GM23338 (cell line): Measurements from ENCODE around the gene CPSF4. TPM values are rescaled to one million over a fixed set of nuclear protein-coding genes. Genes with fewer than 3 reads are reported as not detected.
A peak's percentile ranks its signal among the peaks of the same experiment; 100 is the strongest.

Experiments used
- ATAC-seq: fragments of 200-7000 bp; cut with Tn5 transposase; 3 replicates; pipeline ENCODE4 v1.9.1; 2020
- DNase-seq: peaks from one replicate; pipeline ENCODE4 v3.0.0-alpha.2; 2015; ENCODE audit warnings: low spot score
- H2AFZ ChIP-seq: fragments of 200-600 bp; sonication (generic); 2 replicates; pipeline ENCODE4 v1.8.0; 2016; ENCODE audit warnings: antibody characterized with exemption, mild to moderate bottlenecking, moderate library complexity
- H3F3A ChIP-seq: fragments of 200-600 bp; sonication (generic); replicated peaks from 2 replicates; pipeline ENCODE4 v1.8.0; 2017; ENCODE audit warnings: antibody characterized with exemption, mixed run types, low read depth
- H3K27ac ChIP-seq: fragments of 200-600 bp; sonication (generic); 2 replicates; pipeline ENCODE4 v1.6.1; 2016; ENCODE audit warnings: low read depth
- H3K27me3 ChIP-seq: fragments of 200-600 bp; sonication (generic); 2 replicates; pipeline ENCODE4 v1.8.0; 2016; ENCODE audit warnings: mild to moderate bottlenecking, mixed run types, moderate library complexity; ENCODE audit not compliant: insufficient read depth
- H3K36me3 ChIP-seq: fragments of 200-600 bp; sonication (generic); 2 replicates; pipeline ENCODE4 v1.8.0; 2016; ENCODE audit warnings: mild to moderate bottlenecking; ENCODE audit not compliant: insufficient read depth
- H3K4me1 ChIP-seq: fragments of 200-600 bp; sonication (generic); 2 replicates; pipeline ENCODE4 v1.8.0; 2016; ENCODE audit warnings: mild to moderate bottlenecking, moderate library complexity; ENCODE audit not compliant: insufficient read depth
- H3K4me2 ChIP-seq: fragments of 200-600 bp; sonication (generic); 2 replicates; pipeline ENCODE4 v1.7.1; 2017; ENCODE audit warnings: mixed run types
- H3K4me3 ChIP-seq: fragments of 200-600 bp; sonication (generic); 2 replicates; pipeline ENCODE4 v1.6.1; 2016; ENCODE audit warnings: mixed run types
- H3K79me2 ChIP-seq: fragments of 200-600 bp; sonication (generic); replicated peaks from 2 replicates; pipeline ENCODE4 v1.8.0; 2017; ENCODE audit warnings: mild to moderate bottlenecking; ENCODE audit not compliant: insufficient read depth
- H3K9me2 ChIP-seq: fragments of 200-600 bp; sonication (generic); 2 replicates; pipeline ENCODE4 v1.8.0; 2017; ENCODE audit not compliant: insufficient read depth
- H4K20me1 ChIP-seq: fragments of 200-600 bp; sonication (generic); replicated peaks from 2 replicates; pipeline ENCODE4 v1.8.0; 2017; ENCODE audit warnings: mild to moderate bottlenecking; ENCODE audit not compliant: insufficient read depth
- H3K27ac Mint-ChIP-seq: 2 replicates; pipeline ENCODE4 v1.8.0; 2020; ENCODE audit warnings: inconsistent platforms, mild to moderate bottlenecking, moderate library complexity, mixed read lengths
- H3K27me3 Mint-ChIP-seq: 3 replicates; pipeline ENCODE4 v1.8.0; 2022; ENCODE audit warnings: low read depth, mild to moderate bottlenecking, moderate library complexity, mixed read lengths, inconsistent platforms; ENCODE audit not compliant: insufficient read depth, poor library complexity
- H3K36me3 Mint-ChIP-seq: 3 replicates; pipeline ENCODE4 v1.8.0; 2021; ENCODE audit warnings: low read depth, mild to moderate bottlenecking, inconsistent platforms, moderate library complexity, mixed read lengths
- H3K4me1 Mint-ChIP-seq: 3 replicates; pipeline ENCODE4 v1.8.0; 2020; ENCODE audit warnings: mild to moderate bottlenecking, inconsistent platforms, mixed read lengths
- H3K4me3 Mint-ChIP-seq: 3 replicates; pipeline ENCODE4 v1.8.0; 2021; ENCODE audit warnings: moderate library complexity, mild to moderate bottlenecking, inconsistent platforms, mixed read lengths
- H3K9me3 Mint-ChIP-seq: 3 replicates; pipeline ENCODE4 v1.8.0; 2020; ENCODE audit warnings: moderate library complexity, mild to moderate bottlenecking, inconsistent platforms, mixed read lengths
- CREB1 ChIP-seq: fragments of 250-450 bp; sonication (Bioruptor Pico); IDR thresholded peaks from 2 replicates; pipeline ENCODE4 v1.5.0; 2020; ENCODE audit warnings: low read depth, mild to moderate bottlenecking, moderate library complexity
- ETS1 ChIP-seq: IDR thresholded peaks from 2 replicates; pipeline ENCODE4 v1.6.1; 2016; ENCODE audit warnings: antibody characterized with exemption
- EZH2 ChIP-seq: fragments of 200-600 bp; sonication (generic); IDR thresholded peaks from one replicate; pipeline ENCODE4 v1.8.0; 2017; ENCODE audit warnings: antibody characterized with exemption, mild to moderate bottlenecking, low read depth; ENCODE audit not compliant: unreplicated experiment
- EZH2phosphoT487 ChIP-seq: fragments of 200-600 bp; sonication (generic); IDR thresholded peaks from one replicate; pipeline ENCODE4 v1.8.1; 2018; ENCODE audit warnings: antibody characterized with exemption; ENCODE audit not compliant: unreplicated experiment
- JUNB ChIP-seq: IDR thresholded peaks from one replicate; pipeline ENCODE4 v1.6.1; 2016; ENCODE audit warnings: antibody characterized with exemption; ENCODE audit not compliant: unreplicated experiment
- NANOG ChIP-seq: IDR thresholded peaks from 2 replicates; pipeline ENCODE4 v1.6.1; 2016; ENCODE audit warnings: antibody characterized with exemption, borderline replicate concordance
- POLR2AphosphoS5 ChIP-seq: IDR thresholded peaks from 2 replicates; pipeline ENCODE4 v1.6.1; 2016; ENCODE audit warnings: antibody characterized with exemption, low read depth
- STAT1 ChIP-seq: IDR thresholded peaks from one replicate; pipeline ENCODE4 v1.6.1; 2016; ENCODE audit warnings: antibody characterized with exemption; ENCODE audit not compliant: unreplicated experiment
- ZNF114 ChIP-seq: fragments of 250-450 bp; sonication (Bioruptor Pico); IDR thresholded peaks from 2 replicates; pipeline ENCODE4 v1.5.0; 2020; ENCODE audit warnings: mild to moderate bottlenecking, moderate library complexity
- ZNF331 ChIP-seq: fragments of 250-450 bp; sonication (Bioruptor Pico); IDR thresholded peaks from 2 replicates; pipeline ENCODE4 v1.5.0; 2020; ENCODE audit warnings: low read depth, mild to moderate bottlenecking, moderate library complexity
- ZNF462 ChIP-seq: fragments of 250-450 bp; sonication (Bioruptor Pico); IDR thresholded peaks from 2 replicates; pipeline ENCODE4 v1.5.0; 2020; ENCODE audit warnings: mild to moderate bottlenecking, moderate library complexity
- polyA plus RNA-seq: library from polyadenylated mRNA; unstranded; fragments of >200 nt; fragmentation: Nextera tagmentation; extraction: Ambion mirVana; gene quantifications from 2 replicates; pipeline ENCODE4 v1.2.1, GENCODE V29; 2016
- total RNA-seq: library from RNA; depleted of rRNA; stranded (reverse); fragments of >200 nt; shearing (Covaris generic); gene quantifications from 2 replicates; pipeline ENCODE4 v1.2.3, GENCODE V29; 2014
- TF ChIP-seq, protein P1 (sequence below), 2 experiments: fragments of 200-600 bp in 1 of 2; sonication (generic) in 1 of 2; conservative IDR thresholded peaks; 2 replicates each; pipeline versions ENCODE4 v1.5.1 to v1.6.1; 2016 to 2017; ENCODE audit warnings: antibody characterized with exemption in 2 of 2, low read depth in 2 of 2, mild to moderate bottlenecking in 2 of 2, moderate library complexity in 1 of 2
- TF ChIP-seq, protein P2 (sequence below): IDR thresholded peaks from one replicate; pipeline ENCODE4 v1.6.1; 2018; ENCODE audit warnings: antibody characterized with exemption; ENCODE audit not compliant: unreplicated experiment

The CPSF4 gene
- total and polyA plus RNA-seq, 2 experiments from 2014 or later: 34.3 to 93.2 TPM

- Histone ChIP-seq H3K4me1 (peaks cover 21% of the 10 kb centered on the region), H3K27me3 (no peaks in the 10 kb centered on the region), H3K27ac (peak overlapping the region; percentile 69; the same call in 1 of the 2 replicates), H3K4me2 (peak overlapping the region; percentile 90), H3K36me3 (peaks cover 39% of the 10 kb centered on the region), H2AFZ (no peak overlapping the region), H3K9me2 (no peaks in the 10 kb centered on the region), H3F3A (peaks cover 39% of the 10 kb centered on the region), H3K4me3 (peak overlapping the region; percentile 88), H4K20me1 (peaks cover 54% of the 10 kb centered on the region), H3K79me2 (peaks cover 61% of the 10 kb centered on the region)
- peaks cover 6% of the 10 kb centered on the region for H3K27me3 Mint-ChIP-seq
- peaks cover 21% of the 10 kb centered on the region for H3K4me1 Mint-ChIP-seq
- no peak overlapping the region for H3K27ac Mint-ChIP-seq
- H3K4me3 Mint-ChIP-seq: peak overlapping the region; percentile 95
- H3K9me3 Mint-ChIP-seq: no peaks in the 10 kb centered on the region; the same call in 2 of the 3 replicates
- TF ChIP-seq ZNF331 (CRISPR knock-in tag) (no peak), JUNB (no peak), EZH2 (no peak), ZNF462 (no peak), EZH2phosphoT487 (no peak), NANOG (no peak), STAT1 (no peak), ETS1 (no peak), CREB1 (CRISPR knock-in tag) (no peak), ZNF114 (CRISPR knock-in tag) (no peak), POLR2AphosphoS5 (no peak)
- TF ChIP-seq, protein P1, sequence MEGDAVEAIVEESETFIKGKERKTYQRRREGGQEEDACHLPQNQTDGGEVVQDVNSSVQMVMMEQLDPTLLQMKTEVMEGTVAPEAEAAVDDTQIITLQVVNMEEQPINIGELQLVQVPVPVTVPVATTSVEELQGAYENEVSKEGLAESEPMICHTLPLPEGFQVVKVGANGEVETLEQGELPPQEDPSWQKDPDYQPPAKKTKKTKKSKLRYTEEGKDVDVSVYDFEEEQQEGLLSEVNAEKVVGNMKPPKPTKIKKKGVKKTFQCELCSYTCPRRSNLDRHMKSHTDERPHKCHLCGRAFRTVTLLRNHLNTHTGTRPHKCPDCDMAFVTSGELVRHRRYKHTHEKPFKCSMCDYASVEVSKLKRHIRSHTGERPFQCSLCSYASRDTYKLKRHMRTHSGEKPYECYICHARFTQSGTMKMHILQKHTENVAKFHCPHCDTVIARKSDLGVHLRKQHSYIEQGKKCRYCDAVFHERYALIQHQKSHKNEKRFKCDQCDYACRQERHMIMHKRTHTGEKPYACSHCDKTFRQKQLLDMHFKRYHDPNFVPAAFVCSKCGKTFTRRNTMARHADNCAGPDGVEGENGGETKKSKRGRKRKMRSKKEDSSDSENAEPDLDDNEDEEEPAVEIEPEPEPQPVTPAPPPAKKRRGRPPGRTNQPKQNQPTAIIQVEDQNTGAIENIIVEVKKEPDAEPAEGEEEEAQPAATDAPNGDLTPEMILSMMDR (conservative IDR thresholded peaks at IDR 0.05; ENCODE audit: low read depth in 2 of 2): no peak
- TF ChIP-seq, protein P2, sequence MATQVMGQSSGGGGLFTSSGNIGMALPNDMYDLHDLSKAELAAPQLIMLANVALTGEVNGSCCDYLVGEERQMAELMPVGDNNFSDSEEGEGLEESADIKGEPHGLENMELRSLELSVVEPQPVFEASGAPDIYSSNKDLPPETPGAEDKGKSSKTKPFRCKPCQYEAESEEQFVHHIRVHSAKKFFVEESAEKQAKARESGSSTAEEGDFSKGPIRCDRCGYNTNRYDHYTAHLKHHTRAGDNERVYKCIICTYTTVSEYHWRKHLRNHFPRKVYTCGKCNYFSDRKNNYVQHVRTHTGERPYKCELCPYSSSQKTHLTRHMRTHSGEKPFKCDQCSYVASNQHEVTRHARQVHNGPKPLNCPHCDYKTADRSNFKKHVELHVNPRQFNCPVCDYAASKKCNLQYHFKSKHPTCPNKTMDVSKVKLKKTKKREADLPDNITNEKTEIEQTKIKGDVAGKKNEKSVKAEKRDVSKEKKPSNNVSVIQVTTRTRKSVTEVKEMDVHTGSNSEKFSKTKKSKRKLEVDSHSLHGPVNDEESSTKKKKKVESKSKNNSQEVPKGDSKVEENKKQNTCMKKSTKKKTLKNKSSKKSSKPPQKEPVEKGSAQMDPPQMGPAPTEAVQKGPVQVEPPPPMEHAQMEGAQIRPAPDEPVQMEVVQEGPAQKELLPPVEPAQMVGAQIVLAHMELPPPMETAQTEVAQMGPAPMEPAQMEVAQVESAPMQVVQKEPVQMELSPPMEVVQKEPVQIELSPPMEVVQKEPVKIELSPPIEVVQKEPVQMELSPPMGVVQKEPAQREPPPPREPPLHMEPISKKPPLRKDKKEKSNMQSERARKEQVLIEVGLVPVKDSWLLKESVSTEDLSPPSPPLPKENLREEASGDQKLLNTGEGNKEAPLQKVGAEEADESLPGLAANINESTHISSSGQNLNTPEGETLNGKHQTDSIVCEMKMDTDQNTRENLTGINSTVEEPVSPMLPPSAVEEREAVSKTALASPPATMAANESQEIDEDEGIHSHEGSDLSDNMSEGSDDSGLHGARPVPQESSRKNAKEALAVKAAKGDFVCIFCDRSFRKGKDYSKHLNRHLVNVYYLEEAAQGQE: no peak
- ATAC-seq (no peak), DNase-seq (no peak)
- H3K36me3 Mint-ChIP-seq: peaks cover 60% of the 10 kb centered on the region
These were observed 28.9 kb upstream of the CPSF4 start for GRCh38 chr7:99409806-99410205.
